AG04449 (cell line): ENCODE results near the gene TOP3A.

Experiments used
- CTCF ChIA-PET: fragments of 350-600 bp; formaldehyde crosslinking; extraction: SDS; loops from one replicate; lab custom pipeline; 2021; ENCODE audit warnings: antibody characterized with exemption; lab: Yijun Ruan, JAX
- POLR2A ChIA-PET: fragments of 400-600, 350-600 bp; formaldehyde crosslinking; extraction: SDS; loops from one replicate; lab custom pipeline; 2020; ENCODE audit warnings: antibody characterized with exemption, inconsistent platforms; lab: Yijun Ruan, JAX
- DNase-seq: peaks from one replicate; pipeline ENCODE4 v3.0.0-alpha.2; 2010; ENCODE audit warnings: low read depth, low spot score
- H3K4me3 ChIP-seq: 2 replicates; pipeline ENCODE4 v1.5.1; 2011; ENCODE audit warnings: low read depth, mild to moderate bottlenecking, control low read depth, low read length
- TF ChIP-seq, protein P1 (sequence below): IDR thresholded peaks from one replicate; pipeline ENCODE4 v1.5.1; 2011; ENCODE audit warnings: mild to moderate bottlenecking, moderate library complexity, low read length, control low read depth, inconsistent platforms; ENCODE audit not compliant: insufficient read depth; ENCODE audit errors: missing control alignments

TOP3A gene

DNA sequence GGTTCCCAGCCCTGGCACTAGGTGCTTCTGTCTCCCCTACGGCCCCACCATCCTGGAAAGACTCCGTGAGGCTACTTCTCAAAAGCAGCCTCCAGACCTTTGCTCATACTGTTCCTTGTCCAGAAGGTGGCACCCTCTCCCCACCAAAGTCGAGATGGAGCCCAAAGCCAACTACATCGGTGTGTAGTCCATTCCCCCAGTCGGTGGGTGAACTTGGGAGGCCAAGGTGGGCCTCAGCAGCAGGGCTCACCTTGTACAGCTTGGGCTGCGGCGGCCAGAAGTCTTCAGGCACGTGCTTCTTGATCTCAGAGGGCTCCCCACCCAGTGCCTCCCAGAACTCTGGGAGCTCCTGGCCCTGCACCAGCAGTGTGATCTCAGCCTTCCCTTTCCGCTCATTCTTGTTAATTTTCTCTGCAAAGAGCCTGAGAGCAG, 66.5 kb downstream of the TOP3A start:
- TF ChIP-seq, protein P1, sequence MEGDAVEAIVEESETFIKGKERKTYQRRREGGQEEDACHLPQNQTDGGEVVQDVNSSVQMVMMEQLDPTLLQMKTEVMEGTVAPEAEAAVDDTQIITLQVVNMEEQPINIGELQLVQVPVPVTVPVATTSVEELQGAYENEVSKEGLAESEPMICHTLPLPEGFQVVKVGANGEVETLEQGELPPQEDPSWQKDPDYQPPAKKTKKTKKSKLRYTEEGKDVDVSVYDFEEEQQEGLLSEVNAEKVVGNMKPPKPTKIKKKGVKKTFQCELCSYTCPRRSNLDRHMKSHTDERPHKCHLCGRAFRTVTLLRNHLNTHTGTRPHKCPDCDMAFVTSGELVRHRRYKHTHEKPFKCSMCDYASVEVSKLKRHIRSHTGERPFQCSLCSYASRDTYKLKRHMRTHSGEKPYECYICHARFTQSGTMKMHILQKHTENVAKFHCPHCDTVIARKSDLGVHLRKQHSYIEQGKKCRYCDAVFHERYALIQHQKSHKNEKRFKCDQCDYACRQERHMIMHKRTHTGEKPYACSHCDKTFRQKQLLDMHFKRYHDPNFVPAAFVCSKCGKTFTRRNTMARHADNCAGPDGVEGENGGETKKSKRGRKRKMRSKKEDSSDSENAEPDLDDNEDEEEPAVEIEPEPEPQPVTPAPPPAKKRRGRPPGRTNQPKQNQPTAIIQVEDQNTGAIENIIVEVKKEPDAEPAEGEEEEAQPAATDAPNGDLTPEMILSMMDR = peak; percentile 83
- ChIA-PET CTCF (interaction anchor here (0.9 to 3.6 kb wide), 12 partner anchors 8 to 34 kb away, joined by 3 to 25 read pairs (median 5); partner anchors contain the start of gene MIEF2), POLR2A (no interaction called here)
- no peak for DNase-seq
- H3K4me3 ChIP-seq = no peak overlapping the region

GRCh38 chr17:18247613-18248001, 67.2 kb downstream of the TOP3A start:
- CTCF ChIA-PET = interaction anchor here (0.9 to 3.6 kb wide), 8 partner anchors 9 to 30 kb away, joined by 3 to 25 read pairs (median 5); partner anchors contain the start of gene MIEF2
- DNase-seq = no peak
- POLR2A ChIA-PET = interaction anchor here (0.6 kb wide), 1 partner anchor 63 kb away, joined by 3 read pairs; no protein-coding TSS in a partner anchor
- H3K4me3 ChIP-seq = no peak overlapping the region
- TF ChIP-seq, protein P1 = no peak

GRCh38 chr17:18246880-18247612, 67.7 kb downstream of the TOP3A start:
- DNase-seq = no peak
- ChIA-PET POLR2A (interaction anchor here (0.6 kb wide), 1 partner anchor 63 kb away, joined by 3 read pairs; no protein-coding TSS in a partner anchor), CTCF (interaction anchor here (0.9 to 3.6 kb wide), 7 partner anchors 9 to 30 kb away, joined by 3 to 25 read pairs (median 6); partner anchors contain the start of gene MIEF2)
- H3K4me3 ChIP-seq = no peak overlapping the region
- TF ChIP-seq, protein P1 = no peak

DNA sequence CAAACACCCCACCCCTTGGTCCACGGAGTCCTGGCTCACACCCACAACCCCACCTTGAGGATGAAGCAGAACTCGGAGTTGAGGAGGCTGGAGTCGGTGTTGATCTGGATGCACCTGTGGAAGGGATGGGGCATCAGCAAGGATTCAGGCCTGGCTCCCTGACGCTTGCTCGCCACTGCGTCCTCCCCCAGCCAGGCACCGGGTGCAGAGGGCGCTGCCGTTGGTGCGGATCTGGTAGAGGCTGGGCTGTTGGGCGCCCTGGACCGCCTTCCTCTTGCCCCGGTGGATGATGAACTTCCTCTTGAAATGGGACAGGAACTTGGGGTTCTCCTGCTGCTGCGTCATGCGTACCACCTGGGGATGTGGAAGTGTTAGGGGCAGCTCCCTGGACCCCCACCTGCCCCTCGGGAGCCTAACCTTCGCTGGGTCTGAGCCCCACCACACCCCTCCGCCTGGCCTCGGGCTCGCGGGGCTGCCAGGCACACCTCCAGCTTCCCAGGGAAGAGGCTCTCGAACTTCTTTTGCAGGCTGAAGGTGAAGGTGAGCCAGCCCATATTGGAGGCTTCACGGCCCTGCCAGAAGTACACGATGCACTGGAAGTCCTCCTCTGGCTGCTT, 68.6 kb downstream of the TOP3A start:
- DNase-seq = no peak
- no peak overlapping the region for H3K4me3 ChIP-seq
- ChIA-PET POLR2A (no interaction called here), CTCF (interaction anchor here (1.2 kb wide), 1 partner anchor 29 kb away, joined by 3 read pairs; no protein-coding TSS in a partner anchor)
- TF ChIP-seq, protein P1 = no peak

GRCh38 chr17:18245038-18245776, 69.6 kb downstream of the TOP3A start:
- ChIA-PET CTCF (no interaction called here), POLR2A (no interaction called here)
- no peak for DNase-seq
- no peak overlapping the region for H3K4me3 ChIP-seq
- TF ChIP-seq, protein P1 = no peak
